HuH-7.5 (cell line): ENCODE measurements around the gene LIX1.
"Not testable (repeated sequence)": the region's sequence is repeated elsewhere in the genome, so short reads cannot be mapped to it uniquely, and the experiment has no call there.

Source experiments
- DNase-seq: peaks from one replicate; pipeline ENCODE4 v3.0.0; 2011; ENCODE audit warnings: low spot score

Gene LIX1

DNA sequence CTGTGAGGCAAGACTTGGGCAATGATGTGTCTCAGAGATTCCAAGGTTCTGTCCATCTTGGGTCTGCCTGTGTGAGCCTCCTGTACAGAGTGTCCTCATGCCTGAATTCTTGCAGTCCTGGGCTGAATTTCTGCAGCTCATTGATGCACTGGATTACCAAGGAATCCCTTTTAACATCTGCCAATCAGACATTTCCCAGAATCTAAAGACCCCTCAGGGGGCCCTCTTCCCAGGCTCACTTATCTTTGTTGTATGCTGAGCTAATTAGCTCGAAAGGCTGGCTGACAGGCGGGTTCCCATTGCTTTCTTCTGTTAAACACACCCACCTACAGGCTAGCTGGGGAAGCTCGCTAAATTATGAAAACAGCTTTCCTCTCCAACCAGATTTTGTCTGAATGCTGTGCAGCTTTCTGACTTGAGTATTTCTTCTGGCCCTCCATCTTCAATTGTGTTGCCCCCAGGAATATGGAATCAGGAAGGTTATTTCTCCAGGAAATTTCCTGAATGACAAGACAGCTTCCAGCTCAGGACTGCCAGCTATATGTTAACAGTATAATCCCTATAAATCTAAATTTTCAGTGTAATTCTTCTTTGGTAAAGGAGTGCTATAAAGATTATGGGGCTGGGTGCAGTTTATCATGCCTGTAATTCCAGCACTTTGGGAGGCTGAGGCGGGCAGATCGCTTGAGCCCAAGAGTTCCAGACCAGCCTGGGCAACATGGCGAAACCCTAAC is at the start of gene LIX1:
Gene LIX1 (minus strand): TSS at position 91 of the 734 bp plus-strand sequence. CDS start 35 bp downstream, at position 56.
- peak; percentile 16 for DNase-seq

DNA sequence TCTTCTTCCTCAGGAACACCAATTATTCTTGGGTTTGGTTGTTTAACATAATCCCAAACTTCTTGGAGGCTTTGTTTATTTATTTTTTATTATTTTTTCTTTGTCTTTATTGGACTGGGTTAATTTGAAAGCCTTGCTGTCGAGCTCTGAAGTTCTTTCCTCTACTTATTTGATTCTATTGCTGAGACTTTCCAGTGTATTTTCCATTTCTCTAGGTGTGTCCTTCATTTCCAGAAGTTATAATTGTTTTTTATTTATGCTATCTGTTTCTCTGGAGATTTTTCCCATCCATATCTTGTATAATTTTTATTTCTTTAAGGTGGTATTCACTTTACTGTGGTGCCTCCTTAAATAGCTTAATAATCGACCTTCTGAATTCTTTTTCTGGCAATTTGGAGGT is 49.5 kb upstream of the LIX1 start:
- DNase-seq, result no peak

DNA sequence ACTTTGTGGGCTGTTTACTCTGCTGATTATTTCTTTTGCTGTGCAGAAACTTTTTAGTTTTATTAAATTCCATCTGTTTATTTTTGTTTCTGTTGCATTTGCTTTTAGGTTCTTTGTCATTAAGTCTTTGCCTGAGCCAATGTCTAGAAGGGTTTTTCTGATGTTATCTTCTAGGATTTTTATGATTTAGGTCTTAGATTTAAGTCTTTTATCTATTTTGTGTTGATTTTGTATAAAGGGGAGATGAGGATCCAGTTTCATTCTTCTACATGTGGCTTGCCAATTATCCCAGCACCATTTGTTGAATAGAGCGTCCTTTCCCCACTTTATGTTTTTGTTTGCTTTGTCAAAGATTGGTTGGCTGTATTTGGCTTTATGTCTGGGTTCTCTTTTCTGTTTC is 47.1 kb upstream of the LIX1 start:
- DNase-seq, result not testable (repeated sequence)

DNA sequence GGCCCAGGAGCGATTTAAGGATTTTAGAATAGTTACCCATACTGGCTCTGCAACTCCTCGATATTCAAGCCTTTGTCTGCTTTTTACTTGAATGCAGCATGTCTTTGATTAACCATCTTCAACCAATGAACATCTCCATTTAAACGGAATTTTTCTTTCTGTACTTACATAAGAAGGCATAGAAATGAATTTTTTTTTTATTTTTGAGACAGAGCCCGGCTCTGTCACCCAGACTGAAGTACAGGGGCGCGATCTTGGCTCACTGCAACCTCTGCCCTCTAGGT is 41.5 kb upstream of the LIX1 start:
- no peak for DNase-seq

DNA sequence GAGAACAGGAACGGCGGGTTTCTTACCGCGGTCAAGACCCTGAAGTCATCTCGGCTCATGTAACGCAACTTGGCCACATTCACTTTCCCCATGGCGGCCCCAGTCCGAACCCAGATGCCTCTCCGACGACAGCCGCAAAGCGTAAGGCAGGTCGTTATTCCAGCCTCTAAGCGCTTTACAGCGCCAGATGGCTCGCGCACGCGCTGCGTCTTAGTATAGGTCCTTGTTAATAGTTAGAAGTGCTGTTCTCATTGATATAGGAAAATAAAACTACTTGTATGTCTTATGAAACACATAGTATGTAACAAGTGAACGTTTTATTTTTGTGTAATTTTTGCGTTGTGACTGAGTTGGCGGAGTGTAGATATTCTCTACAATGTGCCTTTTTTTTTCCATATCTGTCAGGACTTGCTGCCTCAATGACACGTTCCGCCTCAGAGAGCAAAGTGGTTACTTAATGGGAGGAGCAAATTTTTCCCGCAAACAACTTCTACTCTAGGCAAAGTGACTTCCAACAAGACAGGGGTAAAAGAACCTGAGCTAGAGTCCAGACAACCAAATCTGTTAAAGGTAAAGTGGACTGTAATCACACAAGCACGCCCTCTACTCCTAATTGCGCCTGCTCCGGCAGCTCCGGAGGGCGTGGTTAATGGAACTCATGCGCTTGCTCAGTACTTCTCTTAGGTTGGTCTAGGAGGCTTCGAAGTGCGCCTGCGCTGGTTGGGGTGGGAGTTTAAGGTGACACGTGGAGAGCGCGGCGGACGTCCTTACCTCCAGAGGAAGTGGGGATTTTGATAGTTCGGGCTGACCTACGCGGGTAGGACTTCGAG is 40.9 kb upstream of the LIX1 start, which contains the start of gene RIOK2:
Gene RIOK2 (minus strand): TSS at position 148 of the 830 bp plus-strand sequence. CDS start 56 bp downstream, at position 92.
- DNase-seq, result peak; percentile 53

DNA sequence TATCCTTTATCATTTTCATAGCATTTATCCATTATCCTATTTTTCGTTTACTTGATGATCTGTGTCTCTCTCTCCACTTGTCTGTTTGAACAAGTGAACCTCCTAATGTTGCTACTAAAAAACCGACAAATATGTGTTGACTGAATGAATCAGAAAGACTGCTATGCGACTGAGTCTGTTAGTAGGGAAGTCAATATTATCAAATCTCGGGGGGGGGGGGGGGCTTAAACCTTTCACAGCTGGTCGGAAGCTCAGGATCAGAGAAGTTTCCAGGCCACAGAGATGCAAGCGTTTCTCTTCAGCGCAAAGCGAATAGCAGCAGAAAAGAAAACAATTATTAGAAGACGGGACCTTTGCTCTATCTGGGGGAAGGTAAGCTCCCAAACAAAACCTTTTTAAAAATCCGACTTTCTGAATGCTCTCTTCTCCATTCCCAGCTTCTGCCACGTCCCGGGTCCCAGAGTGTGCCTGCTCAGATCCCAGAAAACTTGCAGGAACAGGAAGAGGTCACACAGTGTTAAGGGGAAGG is 40.2 kb upstream of the LIX1 start:
- DNase-seq, result no peak

DNA sequence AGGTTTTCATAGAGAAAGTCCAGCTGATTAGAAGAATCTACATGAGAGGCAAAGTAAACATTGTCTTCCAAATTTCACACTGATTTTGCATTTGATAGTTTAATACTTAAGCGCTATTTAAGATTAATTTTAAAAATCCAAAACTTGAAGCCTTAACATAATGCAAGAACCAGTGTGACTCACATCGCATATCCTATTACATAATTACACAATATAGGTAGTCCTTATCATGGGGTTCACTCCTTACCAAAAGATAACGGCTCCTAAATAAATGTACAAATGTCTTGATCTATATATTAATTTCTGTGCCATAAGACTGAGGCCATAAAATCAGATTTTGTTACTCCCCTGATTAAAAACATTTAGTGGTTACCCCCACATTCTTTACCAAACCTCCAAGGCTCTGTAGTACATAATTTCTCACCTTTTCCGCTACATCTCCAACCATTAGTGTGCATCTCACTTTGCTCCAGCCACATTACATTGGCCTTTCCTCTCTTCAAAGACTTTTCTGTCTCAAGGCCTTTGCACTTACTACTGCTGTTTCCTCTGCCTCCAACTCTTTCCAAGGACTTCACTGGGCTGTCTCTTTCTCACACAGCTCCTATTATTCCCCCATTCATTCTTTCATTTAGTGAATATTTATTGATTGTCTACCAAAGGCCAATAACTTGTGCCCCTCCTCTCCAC is 39.6 kb upstream of the LIX1 start:
- DNase-seq, result no peak

DNA sequence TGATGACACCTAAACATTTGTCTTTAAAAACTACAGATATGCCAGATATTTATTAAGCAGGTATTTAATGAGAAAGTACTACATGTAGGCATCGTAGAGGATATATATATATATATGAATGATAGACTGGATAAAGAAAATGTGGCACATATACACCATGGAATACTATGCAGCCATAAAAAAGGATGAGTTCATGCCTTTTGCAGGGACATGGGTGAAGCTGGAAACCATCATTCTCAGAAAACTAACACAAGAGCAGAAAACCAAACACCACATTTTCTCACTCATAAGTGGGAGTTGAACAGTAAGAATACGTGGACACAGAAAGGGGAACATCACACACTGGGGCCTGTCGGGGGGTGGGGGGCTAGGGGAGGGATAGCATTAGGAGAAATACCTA is 37.0 kb upstream of the LIX1 start:
- not testable (repeated sequence) for DNase-seq

DNA sequence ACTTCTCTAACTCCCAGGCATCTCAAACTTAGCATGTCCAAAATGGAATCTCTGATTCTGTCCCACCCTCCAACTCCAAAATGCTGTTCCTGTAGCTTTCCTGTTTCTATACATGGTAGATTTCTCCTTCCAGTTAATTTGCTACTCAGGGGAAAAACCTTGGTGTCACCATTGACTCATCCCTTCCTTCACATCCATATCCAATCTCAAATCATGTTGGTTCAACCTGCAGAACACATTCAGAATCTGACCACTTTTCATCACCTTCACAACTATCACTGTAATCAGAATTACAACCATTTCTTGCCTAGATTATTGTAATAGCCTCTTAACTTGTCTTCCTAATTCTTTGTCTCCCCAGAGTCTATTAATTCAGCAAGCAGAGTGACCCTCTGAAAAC is 29.8 kb upstream of the LIX1 start:
- no peak for DNase-seq

DNA sequence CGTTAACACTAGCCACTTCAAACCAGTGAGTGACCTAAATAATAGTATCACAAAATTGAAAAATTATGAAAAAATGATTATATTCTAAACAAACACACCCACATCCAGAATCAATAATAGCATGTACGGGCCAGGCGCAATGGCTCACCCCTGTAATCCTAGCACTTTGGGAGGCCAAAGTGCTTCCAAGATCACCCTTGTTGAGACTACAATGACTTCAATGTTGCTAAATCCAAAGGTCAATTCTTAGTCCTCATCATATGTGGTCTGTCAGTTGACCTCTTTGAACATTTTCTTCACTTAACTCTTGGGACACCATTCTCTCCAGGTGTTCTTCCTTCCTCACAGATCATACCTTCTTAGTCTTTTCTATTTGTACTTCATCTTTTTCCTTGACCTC is 29.3 kb upstream of the LIX1 start:
- DNase-seq, result no peak

DNA sequence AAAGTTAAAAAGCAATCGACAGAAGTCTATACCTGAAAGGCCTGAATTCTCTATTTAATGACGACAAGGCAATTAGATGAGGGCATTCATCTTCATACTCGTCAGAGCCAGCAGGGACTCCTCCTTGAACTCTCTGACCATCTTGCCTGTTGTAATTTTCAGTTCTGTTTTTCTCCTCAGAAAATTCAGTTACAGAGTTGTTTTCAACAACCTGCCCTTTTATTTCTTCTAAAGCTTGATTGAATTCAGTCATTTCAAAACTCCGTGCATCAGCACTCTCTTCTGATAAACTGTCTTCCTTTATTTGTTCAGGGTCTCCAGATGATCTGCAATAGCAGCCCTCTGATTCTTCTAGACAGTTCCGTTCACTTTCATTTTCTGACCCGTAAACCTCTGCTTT is 25.0 kb upstream of the LIX1 start:
- DNase-seq, result no peak

DNA sequence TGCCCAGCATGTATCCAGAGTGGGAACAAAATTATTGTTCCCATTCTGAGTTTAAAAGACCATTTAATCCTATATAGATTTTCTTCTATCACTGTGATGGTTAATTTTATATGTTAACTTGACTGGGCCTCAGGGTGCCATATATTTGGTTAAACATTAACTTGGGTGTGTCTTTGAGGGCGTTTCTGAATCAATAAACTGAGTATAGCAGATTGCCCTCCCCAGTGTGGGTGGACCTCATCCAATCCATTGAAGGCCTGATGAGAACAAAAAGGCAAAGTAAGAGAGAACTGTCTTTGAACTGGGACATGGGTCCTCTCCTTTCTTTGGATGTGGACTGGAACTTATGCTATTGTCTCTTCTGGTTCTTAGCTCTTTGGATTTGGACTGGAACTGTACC is 23.3 kb upstream of the LIX1 start:
- no peak for DNase-seq

DNA sequence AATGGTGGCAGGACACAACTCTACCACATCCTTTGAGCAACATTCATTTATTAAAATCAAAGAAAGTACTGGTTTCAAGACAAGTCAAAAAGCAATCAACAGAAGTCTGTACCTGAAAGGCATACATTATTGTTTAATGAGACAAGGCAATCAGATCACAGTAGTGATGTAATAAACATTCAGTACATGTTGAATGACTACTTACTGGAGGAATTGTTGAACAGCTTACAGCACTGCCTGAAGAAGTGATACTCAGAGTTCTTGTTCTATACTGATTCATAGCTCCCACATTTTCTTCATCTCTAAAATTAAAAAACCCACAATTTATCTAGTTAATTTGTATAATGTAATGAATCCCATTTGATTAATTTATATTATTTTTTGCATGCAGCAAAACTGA is 22.4 kb upstream of the LIX1 start:
- DNase-seq, result no peak

DNA sequence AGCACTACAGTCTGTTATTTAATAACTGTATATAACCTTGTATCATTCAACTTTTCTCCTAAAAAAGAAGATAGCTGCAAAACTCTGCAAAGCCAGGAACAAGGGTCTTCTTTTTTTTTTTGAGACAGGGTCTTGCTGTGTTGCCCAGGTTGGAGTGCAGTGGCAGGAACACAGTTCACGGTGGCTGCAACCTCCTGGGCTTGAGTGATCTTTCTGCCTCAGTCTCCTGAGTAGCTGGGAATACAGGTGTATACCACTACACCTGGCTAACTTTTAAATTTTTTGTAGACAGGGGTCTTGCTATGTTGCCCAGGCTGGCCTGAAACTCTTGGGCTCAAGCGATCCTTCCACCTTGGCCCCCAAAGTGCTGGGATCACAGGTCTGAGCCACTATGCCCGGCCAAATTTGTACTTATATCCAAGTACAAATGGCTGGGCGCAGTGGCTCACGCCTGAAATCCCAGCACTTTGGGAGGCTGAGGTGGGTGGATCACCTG is 21.4 kb upstream of the LIX1 start:
- no peak for DNase-seq

DNA sequence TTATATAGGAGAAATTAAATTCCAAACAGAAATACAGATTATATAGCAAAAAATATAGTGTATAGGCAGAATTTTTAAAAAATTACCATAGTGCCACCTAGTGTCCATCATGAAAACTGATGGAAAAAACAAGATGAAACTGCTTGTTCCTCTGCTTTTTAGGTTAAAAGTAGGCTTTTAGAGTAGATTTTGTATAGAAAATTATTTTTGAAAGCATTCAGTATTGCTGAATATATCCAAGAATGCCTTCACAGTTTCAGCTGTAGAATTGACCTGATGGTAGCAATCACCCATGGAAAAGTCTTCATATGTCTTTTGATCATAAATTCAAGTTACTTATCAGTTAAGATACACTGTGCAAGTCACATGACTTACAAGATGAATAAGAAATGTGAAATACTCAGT is 21.0 kb upstream of the LIX1 start:
- no peak for DNase-seq

DNA sequence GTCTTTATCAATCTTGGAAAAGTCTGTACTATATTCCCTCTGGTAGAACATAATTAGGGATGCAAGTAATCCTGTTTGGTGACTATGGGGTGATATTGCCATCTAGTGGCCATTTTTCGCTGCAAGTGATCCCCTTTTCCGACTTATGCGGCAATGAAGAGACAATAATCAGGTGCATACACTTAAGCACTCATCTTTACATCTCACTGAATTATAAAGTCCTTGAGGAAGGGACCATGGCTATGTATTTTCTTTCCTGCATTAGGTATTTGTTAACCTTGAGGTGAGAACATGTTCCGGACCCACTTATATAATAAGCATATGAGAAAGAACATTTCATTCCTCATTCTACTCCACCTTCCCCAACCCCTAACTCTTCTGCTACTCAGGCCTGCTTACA is 19.6 kb upstream of the LIX1 start:
- DNase-seq, result no peak

DNA sequence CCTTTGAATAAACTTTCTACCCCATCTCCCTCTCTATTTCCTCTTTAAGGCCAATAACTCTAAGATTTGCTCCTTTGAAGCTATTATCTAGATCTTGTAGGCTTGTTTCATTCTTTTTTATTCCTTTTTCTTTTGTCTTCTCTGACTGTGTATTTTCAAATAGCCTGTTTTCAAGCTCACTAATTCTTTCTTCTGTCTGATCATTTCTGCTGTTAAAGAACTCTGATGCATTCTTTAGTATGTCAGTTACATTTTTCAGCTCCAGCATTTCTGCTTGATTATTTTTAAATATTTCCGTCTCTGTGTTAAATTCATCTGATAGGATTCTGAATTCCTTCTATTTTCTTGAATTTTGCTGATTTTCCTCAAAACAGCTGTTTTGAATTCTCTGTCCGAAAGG is 15.3 kb upstream of the LIX1 start:
- DNase-seq, result no peak

DNA sequence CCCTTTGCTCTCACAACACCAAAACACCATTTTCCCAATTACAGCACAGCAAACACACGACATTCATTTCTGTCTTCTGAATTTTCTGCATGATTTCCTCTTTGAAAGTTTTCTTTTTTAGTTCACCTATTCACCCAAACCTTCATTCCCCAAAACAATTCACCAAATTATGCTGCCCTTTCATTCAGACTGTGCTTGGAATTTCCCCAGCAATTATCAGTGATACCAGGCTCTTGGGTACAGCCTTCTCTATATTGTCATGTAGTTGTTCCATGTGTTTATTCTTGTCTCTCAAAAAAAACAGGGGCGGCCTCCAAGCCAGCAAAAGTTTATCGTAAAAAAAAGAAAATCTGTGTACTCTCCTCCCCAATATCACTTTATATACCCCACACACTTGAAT is 9.0 kb upstream of the LIX1 start:
- DNase-seq, result no peak

DNA sequence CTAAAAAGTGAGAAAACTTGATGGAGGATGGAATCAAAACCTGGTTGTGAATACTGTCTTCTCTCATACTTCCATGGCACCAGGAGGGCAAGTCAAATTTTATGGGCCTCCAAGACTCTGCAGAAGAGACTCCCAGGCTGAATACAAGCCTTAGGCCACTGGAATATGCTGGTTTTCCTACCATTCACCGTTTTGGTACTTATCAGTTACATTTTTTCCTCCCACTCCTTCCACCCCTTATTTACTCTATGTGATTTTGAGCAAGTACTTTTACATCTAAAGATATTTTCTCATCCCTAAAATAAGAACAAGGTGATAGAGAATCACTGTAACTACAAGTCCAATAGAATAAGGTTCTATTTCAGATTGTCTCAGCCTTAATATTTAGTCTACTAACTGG is 8.0 kb upstream of the LIX1 start:
- no peak for DNase-seq

DNA sequence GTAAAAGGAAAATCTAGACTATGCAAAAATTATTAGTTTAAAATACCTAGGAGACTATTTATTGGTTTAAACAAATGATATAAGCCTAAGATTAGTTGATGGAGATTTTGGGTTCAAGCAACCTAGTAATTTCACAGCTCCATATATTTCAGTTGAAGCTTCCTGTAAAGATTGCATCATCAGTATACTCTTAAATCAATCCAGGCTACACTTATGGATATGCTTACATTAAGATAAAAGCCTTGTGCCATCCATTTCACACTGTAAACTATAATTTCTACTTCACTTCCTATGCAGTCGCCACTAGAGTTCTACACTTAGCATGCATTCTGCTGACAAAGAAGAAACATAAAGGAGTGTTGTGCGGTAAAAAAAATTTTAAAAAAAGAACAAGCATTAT is 7.3 kb upstream of the LIX1 start:
- DNase-seq, result no peak

DNA sequence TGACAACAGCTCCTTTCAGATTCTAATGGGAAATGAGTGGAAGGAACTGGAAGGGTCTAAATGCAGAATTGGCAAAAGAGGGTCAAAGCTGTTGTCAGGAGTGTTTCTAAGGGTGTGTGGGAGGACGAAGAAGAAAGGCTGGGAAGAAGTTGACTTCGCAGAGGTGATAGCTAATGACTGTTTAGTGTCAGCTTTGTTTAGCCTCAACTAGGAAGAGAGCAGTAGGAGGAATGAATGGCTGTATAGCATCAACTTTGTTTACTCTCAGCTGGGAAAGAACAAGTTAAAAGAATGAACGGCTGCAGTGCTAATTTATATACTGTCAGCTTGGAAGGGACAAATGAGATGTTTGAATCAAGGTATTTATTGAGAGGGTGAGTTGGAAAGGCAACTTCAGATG is 5.9 kb upstream of the LIX1 start:
- no peak for DNase-seq

DNA sequence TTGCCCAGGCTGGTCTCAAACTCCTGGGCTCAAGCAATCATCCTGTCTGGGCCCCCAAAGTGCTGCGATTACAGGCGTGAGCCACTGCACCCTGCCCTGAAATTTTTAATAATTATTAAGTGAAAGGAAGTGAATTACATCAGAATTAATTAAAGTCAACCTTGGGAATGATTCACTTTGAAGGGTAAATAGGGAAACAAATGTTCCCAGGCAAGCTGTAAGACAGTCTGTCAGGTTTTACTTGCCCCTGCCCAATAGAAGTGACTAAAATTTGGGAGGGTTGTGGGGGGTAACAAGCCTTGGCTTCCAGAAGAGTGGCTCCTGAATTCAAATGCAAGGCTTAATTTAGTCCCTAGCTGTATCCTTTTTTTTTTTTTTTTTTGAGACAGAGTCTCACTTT is 1.3 kb upstream of the LIX1 start:
- no peak for DNase-seq

DNA sequence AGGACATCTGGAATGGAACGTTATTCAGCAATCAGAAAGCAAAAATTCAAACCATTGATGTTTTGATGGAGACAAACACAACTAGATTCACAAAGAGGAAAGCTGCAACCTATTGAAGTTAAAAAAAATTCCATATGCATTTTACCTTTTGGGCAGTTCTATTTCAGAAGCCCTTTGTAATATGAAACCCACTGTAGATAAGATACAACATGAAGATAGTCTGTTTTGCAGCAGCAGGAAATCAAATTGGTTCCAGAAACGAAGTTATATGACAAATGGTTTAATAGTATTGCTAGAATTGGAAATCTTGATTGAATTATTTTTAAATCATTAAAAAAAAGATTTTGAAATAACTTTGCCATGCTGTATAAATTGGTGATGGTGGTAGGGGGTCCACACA is 872 bp downstream of the LIX1 start:
- DNase-seq, result no peak
